Stimulated activated CD8-positive, alpha-beta memory T cell treated with anti-CD3 and anti-CD28 coated beads, Interleukin-15, amount 100 ng/mL, for 4 hours (primary cell): ENCODE results near the gene PFN1.
"Not testable (repeated sequence)": the region's sequence is repeated elsewhere in the genome, so short reads cannot be mapped to it uniquely, and the experiment has no call there.

Experiments
- DNase-seq, 2 donors: peaks; one replicate each; pipeline ENCODE4 v3.0.0-alpha.2; 2020; ENCODE audit warnings: low read depth in 2 of 2

Gene PFN1

DNA sequence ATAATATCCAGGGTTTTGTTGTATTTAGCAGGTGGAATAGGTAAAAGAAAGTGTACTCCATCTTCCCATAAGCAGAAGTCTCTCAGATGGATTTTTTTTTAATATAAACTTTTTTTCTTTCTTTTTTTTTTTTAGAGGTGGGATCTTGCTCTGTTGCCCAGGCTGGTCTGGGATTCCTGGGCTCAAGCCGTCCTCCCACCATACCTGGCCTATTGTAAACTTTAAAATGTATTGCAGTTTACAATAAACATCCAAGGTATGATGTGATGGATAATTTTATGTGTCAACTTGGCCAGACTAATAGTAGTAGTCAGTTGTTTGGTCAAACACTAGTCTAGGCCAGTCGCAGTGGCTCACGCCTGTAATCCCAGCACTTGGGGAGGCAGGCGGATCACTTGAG, 27.0 kb downstream of the PFN1 start:
- no peak for DNase-seq

DNA sequence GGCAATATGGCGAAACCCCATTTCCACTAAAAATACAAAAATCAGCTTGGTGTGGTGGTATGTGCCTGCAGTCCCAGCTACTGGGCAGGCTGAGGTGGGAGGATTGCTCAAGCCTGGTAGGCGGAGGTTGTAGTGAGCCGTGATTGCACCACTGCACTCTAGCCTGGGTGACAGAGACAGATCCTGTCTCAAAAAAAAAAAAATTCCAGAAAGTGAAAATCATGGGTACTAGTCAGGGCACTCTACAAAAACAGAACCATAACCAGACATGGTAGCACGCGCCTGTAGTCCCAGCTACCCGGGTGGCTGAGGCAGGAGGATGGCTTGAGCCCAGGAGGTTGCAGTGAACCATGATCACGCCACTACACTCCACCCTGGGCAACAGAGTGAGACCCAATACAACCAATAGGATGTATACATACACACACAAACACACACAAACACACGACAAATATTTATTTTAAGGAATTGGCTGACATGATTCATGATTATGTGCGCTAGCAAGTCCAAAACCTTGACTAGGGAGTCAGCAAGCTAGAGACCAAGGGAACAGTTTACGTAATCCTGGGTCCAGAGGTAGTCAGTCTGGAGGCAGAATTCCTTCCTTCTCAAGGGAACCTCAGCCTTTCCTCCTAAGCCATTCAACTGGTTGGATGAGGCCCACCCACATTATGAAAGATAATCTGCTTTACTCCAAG, 27.8 kb downstream of the PFN1 start:
- DNase-seq: no peak

DNA sequence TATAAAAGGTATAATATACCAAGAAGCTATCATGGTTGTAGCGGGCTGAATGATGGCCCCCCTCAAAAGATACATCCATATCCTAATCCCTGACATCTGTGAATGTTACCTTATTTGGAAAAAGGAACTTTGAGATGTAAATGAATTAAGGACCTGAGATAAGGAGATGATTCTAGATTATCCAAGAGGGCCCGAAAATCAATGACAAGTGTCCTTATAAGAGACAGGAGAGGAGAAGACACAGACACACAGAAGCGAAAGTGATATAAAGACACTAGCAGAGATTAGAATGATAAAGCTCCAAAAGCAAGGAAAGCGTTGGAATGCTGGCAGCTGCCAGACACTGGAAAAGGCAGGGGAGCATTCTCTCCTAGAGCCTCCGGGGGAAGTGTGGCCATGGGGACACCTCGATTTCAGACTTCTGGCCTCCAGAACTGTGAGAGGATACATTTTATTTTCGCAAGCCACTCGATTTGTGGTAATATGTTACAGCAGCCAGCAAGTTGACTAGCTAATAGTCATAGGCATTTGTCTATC, 28.8 kb downstream of the PFN1 start:
- no peak for DNase-seq

DNA sequence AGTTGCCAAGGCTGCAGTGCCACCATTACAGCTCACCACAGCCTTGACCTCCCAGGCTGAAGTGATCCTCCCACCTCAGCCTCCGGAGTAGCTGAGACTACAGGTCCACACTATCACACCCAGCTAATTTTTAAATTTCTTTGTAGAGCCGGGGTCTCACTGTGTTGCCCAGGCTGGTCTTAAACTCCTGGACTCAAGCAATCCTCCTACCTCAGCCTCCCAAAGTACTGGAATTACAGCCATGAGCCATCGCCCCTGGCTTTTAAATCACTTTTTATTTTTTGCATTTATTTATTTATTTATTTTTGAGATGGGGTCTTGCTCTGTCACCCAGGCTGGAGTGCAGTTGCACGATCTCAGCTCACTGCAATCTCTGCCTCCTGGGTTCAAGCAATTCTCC, 33.8 kb downstream of the PFN1 start:
- DNase-seq: not testable (repeated sequence)

DNA sequence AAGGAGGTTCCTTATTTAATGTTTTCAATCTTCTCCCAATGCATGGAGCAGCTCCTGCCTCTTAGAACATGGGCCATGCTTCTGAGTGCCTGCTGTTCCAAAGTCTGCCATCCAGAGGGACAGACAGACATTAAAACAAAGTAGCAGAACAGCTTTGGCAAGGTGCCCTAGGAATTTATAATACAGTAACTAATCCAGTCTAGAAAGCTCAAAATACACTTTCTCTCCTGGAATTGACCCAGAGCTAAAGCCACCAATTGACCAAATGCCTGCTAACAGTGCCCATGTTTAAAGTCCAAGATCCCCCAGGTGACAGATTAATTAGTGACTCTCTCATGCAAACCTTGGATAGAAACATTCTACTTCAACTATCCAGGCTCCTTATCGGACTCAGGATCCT, 34.3 kb downstream of the PFN1 start:
- no peak for DNase-seq

DNA sequence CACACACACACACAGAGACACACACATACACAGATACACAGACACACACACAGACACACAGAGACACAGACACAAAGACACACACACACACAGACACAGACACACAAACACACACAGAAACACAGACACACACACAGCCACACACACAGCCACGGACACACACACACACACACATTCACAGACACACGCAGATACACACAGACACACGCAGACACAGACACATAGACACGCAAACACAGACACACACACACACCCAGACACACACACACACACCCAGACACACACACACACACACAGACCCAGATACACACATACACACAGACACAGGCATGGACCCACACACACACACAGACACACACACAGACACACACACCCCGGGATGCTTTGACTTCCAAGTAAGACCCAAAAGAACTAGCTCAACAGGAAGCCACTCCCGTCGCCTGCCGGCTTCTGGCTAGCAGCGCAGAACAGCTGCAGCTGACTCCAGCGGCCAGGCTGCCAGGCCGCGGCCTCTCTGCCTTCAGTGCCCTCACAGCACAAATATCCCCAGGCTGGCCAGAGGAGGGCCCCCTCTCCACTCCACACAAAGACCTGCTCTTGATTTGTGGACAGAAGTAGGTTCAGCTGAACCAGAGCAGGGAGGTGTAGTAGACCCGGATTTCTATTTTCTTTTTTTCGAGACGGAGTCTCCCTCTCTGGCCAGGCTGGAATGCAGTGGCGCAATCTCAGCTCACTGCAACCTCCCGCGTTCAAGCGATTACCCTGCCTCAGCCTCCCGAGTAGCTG, 39.4 kb downstream of the PFN1 start:
- DNase-seq: peak in 1 of 2 donors; percentile 46

DNA sequence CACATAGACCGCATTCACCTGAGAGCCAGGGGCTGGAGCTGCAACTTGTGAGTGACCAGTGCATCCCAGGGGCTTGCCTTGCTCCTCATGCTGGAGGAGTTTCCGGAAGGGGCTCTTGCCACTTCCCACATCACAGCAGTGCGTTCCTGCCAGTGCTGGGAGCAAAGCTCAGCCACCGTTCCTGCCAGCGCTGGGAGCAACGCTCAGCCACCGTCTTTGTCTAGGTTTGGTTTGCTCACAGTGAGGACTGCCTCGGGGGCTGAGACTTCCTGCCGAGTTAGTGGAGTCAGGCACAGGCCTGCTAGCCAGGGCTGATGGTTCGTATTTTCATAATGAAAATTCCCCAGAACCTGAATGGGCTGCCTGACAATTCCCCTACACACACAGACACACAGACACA, 40.0 kb downstream of the PFN1 start:
- no peak for DNase-seq

DNA sequence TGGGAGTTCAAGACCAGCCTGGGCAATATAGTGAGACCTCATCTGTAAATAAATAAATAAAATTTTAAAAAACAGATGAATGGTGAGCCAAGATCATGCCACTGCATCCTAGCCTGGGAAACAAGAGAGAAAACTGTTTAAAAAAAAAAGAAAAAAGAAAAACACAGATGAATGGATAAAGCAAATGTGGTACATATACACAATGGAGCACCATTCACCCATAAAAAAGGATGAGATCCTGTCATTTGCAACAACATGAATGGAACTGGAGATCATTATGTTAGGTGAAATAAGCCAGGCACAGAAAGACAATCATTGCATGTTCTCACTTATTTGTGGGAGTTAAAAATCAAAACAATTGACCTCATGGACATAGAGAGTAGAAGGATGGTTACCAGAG, 41.7 kb downstream of the PFN1 start:
- not testable (repeated sequence) for DNase-seq

DNA sequence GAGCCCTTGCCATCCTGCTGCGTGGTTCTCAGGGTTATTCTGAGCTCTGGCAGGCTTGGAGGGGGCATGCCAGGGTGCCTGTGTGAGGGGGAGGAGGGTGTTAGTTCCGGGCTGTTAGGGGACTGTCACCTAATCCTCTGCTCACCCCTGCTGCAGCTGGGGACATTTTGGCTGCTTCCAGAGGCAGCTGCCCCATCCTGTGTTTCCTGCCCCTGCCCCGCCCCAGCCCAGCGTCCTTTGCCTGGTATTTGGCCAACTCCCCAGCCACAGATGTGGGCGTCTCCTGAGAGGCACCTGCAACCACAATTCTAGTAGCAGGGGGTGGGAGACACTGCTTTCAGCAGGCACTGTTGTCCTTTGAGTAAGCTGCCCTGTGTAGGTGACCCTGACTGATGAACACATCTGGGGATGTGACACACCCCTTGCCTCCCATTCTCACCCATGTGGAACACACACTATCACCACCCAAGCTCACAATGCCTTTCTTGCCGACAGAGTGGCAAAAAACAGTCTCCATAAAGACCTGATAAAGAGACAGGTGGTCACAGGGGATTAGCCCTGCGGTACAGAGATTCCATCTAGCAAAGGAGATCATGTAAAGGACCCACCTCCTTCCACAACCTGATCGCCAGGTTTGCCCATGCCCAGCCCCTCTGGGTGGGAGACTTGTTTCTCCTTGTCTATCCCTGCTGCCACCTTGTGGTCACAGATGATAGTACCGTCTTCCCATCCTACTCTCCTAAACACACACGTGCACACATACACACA, 45.1 kb downstream of the PFN1 start, which contains the start of gene CHRNE:
Gene CHRNE (minus strand): TSS at position 48 of the 768 bp plus-strand sequence. CDS start 35 bp downstream, at position 13.
- peak in 1 of 2 donors; percentile 55 for DNase-seq

DNA sequence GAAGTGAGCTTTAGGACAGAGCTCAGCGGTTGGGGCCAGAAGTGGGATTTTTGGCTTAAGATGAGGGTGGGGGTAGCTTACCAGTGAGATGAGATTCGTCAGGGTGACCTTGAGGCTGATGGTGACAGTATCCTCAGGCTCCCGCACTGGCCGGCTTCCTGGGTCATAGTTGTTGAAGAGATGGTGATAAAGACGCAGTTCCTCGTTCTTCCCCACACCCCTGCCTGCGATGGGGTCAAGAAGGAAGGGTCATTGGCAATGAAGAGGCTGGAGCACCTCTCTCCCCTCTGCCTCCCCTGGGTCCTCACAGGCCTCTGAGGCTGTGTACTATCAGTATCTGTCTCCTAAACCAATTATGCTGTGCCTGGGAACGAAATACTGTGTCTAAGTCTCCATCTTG, 45.8 kb downstream of the PFN1 start:
- DNase-seq: no peak

DNA sequence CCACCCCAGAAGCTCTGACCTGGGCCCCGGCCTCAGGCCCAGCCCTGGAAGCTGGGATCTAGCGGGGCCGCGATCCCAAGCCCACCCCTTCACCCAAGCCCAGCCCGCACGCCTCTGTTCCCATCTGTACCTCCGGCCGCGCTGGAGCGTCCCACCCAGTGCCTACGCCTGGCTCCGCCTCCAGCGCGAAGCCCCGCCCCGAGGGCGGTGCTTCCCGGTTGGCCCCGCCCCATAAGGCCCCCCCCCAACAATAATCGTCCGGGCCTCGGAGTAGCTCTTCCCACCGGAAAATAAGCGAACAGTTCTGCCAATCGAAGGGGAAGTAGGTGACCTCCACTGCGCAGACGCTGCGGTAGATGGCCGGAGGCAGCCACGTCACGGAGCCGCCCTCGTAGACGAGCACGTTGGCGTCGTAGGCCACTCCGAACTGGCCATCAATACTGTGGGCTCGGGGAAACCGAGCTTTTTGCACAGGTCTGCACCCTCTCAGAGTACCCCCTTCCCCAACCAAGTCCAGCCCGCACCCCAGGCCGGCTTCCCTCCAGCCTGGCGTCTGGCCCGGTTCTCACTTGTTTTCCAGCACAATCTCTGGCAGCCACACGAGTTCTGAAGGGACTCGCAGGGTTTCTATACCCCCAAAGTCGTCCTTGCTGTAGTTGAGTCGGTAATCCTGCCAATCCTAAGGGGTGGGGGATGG, 46.5 kb downstream of the PFN1 start:
- DNase-seq: no peak

DNA sequence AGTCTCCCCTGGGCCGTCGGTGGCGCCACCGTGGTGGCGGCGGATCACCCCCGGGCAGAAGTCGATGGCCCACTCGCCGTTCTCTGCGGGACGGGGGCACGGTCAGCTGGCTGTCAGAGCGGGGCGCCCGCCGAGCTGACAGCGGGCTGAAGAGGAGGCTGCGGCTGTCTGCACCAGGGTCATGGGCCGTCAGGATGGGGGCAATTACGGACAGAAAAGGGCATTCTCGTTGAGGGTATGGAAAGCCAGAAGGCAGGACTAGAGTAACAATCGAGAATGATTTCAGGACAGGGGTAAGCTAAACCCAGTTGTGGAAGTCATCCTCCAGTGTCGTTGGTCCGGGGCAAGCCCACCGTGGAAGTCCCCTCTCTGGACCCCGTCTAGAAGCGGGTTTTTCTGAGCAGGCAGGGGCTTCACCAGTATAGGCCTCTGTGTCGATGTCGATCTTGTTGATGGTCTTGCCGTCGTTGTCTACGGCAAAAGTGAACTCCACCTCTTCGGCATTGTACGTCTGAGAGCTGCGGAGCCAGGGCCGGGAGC, 47.2 kb downstream of the PFN1 start:
- DNase-seq: no peak

DNA sequence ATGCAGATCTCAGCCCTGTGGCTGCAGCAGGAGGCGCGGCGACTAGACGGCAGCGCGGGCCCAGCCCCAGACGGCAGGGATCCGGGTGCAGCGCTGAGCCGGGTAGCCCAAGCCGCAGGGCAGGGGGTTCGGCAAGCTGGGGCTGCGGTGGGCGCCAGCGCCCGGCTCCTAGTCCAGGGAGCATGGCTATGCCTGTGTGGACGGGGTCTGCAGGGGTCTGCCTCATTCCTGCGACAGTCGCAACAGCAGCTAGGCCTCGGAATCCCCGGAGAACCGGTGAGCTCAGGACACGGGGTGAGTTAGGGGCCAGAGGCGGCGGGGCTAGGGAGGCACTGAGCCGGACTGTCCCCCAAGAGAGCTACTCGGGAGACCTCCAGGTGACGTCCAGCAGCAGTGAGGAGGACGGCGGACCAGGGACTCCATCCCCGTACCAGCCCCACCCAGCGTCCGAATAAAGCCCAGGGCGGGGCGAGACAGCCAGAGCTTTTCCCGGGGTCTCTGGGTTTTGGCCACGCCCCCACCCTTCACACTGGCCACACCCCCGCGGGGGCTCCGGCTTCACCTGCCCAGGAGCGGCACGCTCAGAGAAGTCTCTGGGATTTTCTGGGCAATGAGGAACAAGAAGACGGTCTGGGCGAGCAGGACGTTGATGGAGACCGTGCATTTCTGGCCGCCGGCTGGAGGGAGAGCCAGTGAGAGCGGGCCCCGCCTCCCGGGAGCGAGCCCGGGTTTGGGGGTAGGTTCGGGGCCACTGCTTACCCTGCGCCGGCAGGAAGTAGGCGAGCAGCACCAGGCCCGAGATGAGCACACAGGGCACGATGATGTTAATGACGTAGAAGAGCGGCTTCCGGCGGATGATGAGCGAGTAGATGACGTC, 47.9 kb downstream of the PFN1 start:
- no peak for DNase-seq

DNA sequence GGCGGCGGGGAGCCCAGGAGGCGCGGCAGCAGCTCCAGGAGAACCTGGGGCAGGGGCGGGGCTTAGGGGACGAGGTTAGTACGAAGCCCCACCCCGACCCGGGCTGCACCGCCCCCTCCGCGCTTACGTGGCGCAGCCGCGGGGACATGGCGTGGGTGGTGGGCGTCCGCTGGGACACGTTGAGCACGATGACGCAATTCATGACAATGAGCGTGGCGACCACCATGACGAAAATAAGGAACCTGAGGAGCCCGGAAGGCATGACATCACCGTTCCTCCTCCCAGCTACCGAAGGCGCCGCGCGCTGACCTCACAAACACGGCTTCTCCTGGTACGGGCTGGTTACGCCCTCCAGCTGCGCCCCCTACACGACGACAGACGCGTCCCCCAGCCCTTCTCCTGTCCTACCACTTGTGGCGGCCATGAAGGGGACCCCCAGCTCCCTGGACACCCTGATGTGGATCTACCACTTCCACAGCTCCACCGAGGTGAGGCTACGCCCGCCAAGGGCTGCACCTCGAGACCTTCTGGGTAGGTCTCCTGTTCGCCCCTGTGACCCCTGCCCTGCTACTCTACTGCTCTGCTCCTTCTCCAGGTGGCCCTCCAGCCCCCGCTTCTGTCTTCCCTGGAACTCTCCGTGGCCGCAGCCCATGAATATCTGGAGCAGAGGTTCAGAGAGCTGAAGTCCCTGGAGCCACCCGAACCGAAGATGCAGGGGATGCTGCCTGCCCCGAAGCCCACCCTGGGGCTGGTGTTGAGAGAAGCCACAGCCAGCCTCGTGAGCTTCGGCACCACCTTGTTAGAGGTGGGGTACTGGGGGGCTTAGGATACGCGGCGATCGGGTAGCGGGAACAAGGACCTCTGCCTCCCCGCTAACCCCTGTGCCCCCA, 48.7 kb downstream of the PFN1 start, which contains the start of gene C17orf107:
Gene C17orf107 (plus strand): TSS at position 196 of the 890 bp plus-strand sequence. CDS start 227 bp downstream, at position 423.
- peak; percentile 94 to 97 for DNase-seq

DNA sequence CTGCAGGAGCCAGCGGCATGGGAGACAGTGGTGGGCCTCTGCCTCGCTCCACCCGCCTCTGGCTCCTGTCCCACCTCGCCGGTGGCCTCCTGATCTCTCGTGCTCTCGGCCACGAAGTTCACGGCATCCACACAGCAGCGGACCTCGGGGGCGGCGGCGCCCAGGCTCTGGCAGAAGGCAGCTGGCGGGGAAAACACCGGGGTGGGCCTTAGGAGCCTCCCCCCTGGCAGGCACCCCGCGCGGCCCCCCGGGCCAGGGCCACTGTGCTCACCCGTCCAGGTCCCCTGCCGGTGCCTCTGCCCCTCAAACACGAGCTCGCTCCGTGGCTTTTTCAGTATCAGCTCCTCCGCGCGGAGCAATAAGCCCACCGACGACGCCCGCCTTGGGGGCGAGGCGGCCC, 49.4 kb downstream of the PFN1 start:
- no peak for DNase-seq

DNA sequence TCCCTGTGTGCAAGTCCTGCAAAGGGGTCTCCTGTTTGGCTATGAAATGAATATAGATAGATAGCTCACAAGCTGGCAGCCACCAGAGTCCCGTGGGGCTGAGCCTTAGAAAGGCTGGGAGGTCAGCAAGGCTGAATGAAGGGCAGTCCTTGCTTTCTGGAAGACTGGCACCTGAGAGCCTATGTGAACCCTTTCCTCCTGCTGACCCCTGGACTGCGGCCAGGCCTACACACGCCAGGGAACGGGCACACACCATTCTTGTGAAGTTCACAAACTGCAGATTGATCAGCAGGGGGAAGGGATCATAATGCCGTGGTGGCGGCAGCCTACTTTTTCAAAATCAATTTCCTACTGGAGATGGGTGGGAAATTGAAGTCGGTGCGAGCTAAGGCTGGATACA, 50.0 kb downstream of the PFN1 start:
- no peak for DNase-seq

DNA sequence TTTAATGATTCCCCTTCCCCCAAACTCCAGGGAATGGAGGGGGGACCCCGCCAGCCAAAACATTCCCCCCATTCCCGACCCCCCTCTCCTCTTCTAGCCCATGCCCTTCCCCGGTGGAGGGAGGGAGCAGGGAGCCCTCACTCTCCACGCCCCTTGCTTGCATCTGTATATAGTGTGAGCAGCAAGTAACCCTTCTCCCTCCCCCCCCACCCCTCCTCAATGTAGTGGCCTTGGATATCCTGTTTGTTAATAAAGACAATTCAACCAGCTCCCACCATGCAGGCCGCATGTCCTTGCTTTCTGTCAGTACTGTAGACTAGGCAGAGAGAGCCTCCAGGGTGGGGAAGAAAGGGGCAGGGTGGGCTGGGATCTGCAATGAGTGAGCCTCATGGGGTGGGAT, 50.5 kb downstream of the PFN1 start:
- no peak for DNase-seq

DNA sequence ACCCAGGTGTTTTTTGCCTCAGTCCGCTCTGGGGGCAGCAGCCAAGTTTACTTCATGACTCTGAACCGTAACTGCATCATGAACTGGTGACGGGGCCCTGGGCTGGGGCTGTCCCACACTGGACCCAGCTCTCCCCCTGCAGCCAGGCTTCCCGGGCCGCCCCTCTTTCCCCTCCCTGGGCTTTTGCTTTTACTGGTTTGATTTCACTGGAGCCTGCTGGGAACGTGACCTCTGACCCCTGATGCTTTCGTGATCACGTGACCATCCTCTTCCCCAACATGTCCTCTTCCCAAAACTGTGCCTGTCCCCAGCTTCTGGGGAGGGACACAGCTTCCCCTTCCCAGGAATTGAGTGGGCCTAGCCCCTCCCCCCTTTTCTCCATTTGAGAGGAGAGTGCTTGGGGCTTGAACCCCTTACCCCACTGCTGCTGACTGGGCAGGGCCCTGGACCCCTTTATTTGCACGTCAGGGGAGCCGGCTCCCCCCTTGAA, 51.1 kb downstream of the PFN1 start:
- no peak for DNase-seq
